ENCODE results near the gene WDR46.

The WDR46 gene

GRCh38 chr6:33288921-33289783 lies at the start of gene WDR46, which contains the start of gene PFDN6:
WDR46 (minus strand) TSS chr6:33289239; CDS start chr6:33289170, 69 bp downstream.
PFDN6 (plus strand) TSS chr6:33289601; CDS start chr6:33289857, 256 bp downstream.
- peak; percentile 92 for DNase-seq

GRCh38 chr6:33336495-33336894 lies 47.5 kb upstream of the WDR46 start:
- no peak for DNase-seq

- DNase-seq, result no peak
Measured at GRCh38 chr6:33335916-33336315, 46.9 kb upstream of the WDR46 start.

GRCh38 chr6:33333666-33334065 lies 44.6 kb upstream of the WDR46 start:
- no peak for DNase-seq

- DNase-seq, result no peak
Measured at GRCh38 chr6:33330736-33331135, 41.7 kb upstream of the WDR46 start.

- DNase-seq, result no peak
Measured at GRCh38 chr6:33329058-33329457, 40.0 kb upstream of the WDR46 start.

GRCh38 chr6:33324125-33324524 lies 35.1 kb upstream of the WDR46 start:
- DNase-seq, result no peak

- no peak for DNase-seq
Measured at GRCh38 chr6:33323623-33323948, 34.5 kb upstream of the WDR46 start.

GRCh38 chr6:33321227-33321626 lies 32.2 kb upstream of the WDR46 start:
- no peak for DNase-seq

GRCh38 chr6:33320315-33321181 lies 31.5 kb upstream of the WDR46 start:
- DNase-seq, result no peak

- no peak for DNase-seq
Measured at GRCh38 chr6:33319939-33320314, 30.9 kb upstream of the WDR46 start.

- DNase-seq, result no peak
Measured at GRCh38 chr6:33318426-33319073, 29.5 kb upstream of the WDR46 start.

- peak; percentile 98 for DNase-seq
Measured at GRCh38 chr6:33317669-33318425, 28.8 kb upstream of the WDR46 start, which contains the start of gene ZBTB22. ZBTB22 (minus strand) TSS chr6:33317744; CDS start chr6:33316916, 828 bp downstream.

- no peak for DNase-seq
Measured at GRCh38 chr6:33317419-33317668, 28.3 kb upstream of the WDR46 start.

- peak; percentile 47 for DNase-seq
Measured at GRCh38 chr6:33316603-33317418, 27.8 kb upstream of the WDR46 start.

- no peak for DNase-seq
Measured at GRCh38 chr6:33315793-33316602, 27.0 kb upstream of the WDR46 start.

GRCh38 chr6:33314943-33315792 lies 26.1 kb upstream of the WDR46 start:
- peak; percentile 56 for DNase-seq

GRCh38 chr6:33314515-33314942 lies 25.5 kb upstream of the WDR46 start:
- peak; percentile 80 for DNase-seq

GRCh38 chr6:33313709-33314514 lies 24.9 kb upstream of the WDR46 start, which contains the start of gene TAPBP:
TAPBP (minus strand) TSS chr6:33314078; CDS start chr6:33314041, 37 bp downstream.
- DNase-seq, result peak; percentile 76
